Trophoblast cell (in vitro differentiated cells and primary cell): ENCODE measurements around the gene MRPL41.
"Not testable (repeated sequence)": the region's sequence is repeated elsewhere in the genome, so short reads cannot be mapped to it uniquely, and the experiment has no call there.

Source experiments
- DNase-seq, 2 donors: peaks; one replicate each; pipeline ENCODE4 v3.0.0-alpha.2; 2016
- H2AFZ ChIP-seq: 2 replicates; pipeline ENCODE4 v1.6.1; 2013; ENCODE audit warnings: low read length, moderate library complexity, mild to moderate bottlenecking; ENCODE audit not compliant: insufficient read depth, poor library complexity
- H2AK5ac ChIP-seq: 2 replicates; pipeline ENCODE4 v1.6.1; 2013; ENCODE audit warnings: mild to moderate bottlenecking, low read length
- H2BK120ac ChIP-seq: 2 replicates; pipeline ENCODE4 v1.6.1; 2013; ENCODE audit warnings: low read length, mild to moderate bottlenecking, moderate library complexity; ENCODE audit not compliant: insufficient read depth, poor library complexity
- H2BK12ac ChIP-seq: 2 replicates; pipeline ENCODE4 v1.6.1; 2013; ENCODE audit warnings: mild to moderate bottlenecking, low read length, moderate library complexity
- H2BK5ac ChIP-seq: 2 replicates; pipeline ENCODE4 v1.6.1; 2013; ENCODE audit warnings: low read length, low read depth, moderate library complexity, mild to moderate bottlenecking; ENCODE audit not compliant: poor library complexity
- H3K14ac ChIP-seq: 2 replicates; pipeline ENCODE4 v1.6.1; 2013; ENCODE audit warnings: mild to moderate bottlenecking, low read length
- H3K18ac ChIP-seq: 2 replicates; pipeline ENCODE4 v1.6.1; 2013; ENCODE audit warnings: mild to moderate bottlenecking, low read length
- H3K23ac ChIP-seq: 2 replicates; pipeline ENCODE4 v1.6.1; 2013; ENCODE audit warnings: low read length
- H3K27ac ChIP-seq: 2 replicates; pipeline ENCODE4 v1.5.1; 2013; ENCODE audit warnings: low read depth, mild to moderate bottlenecking, inconsistent platforms, low read length, moderate library complexity
- H3K27me3 ChIP-seq: 2 replicates; pipeline ENCODE4 v1.6.1; 2013; ENCODE audit warnings: inconsistent platforms, mild to moderate bottlenecking, low read length, moderate library complexity; ENCODE audit not compliant: insufficient read depth
- H3K36me3 ChIP-seq, 2 experiments: 1 replicate in 1 of 2; 2 replicates in 1 of 2; pipeline ENCODE4 v1.6.1; 2013; ENCODE audit warnings: low read length in 2 of 2, mild to moderate bottlenecking in 2 of 2, moderate library complexity in 1 of 2; ENCODE audit not compliant: insufficient read depth in 2 of 2, control insufficient read depth in 1 of 2
- H3K4ac ChIP-seq: 2 replicates; pipeline ENCODE4 v1.6.1; 2013; ENCODE audit warnings: low read depth, mild to moderate bottlenecking, low read length, moderate library complexity
- H3K4me1 ChIP-seq, 2 experiments: 1 replicate in 1 of 2; 2 replicates in 1 of 2; pipeline ENCODE4 v1.6.1; 2013; ENCODE audit warnings: low read length in 2 of 2, mild to moderate bottlenecking in 2 of 2, moderate library complexity in 1 of 2; ENCODE audit not compliant: insufficient read depth in 2 of 2, control insufficient read depth in 1 of 2
- H3K4me2 ChIP-seq: 2 replicates; pipeline ENCODE4 v1.6.1; 2013; ENCODE audit warnings: inconsistent platforms, mild to moderate bottlenecking, low read length, moderate library complexity
- H3K4me3 ChIP-seq: 2 replicates; pipeline ENCODE4 v1.5.1; 2013; ENCODE audit warnings: mild to moderate bottlenecking, low read depth, low read length, inconsistent platforms
- H3K79me1 ChIP-seq: one replicate; pipeline ENCODE4 v1.6.1; 2013; ENCODE audit warnings: low read length
- H3K79me2 ChIP-seq: 2 replicates; pipeline ENCODE4 v1.6.1; 2013; ENCODE audit warnings: low read length, mild to moderate bottlenecking; ENCODE audit not compliant: control insufficient read depth, insufficient read depth, poor library complexity
- H3K9ac ChIP-seq: 2 replicates; pipeline ENCODE4 v1.6.1; 2013; ENCODE audit warnings: mild to moderate bottlenecking, low read length
- H3K9me3 ChIP-seq: 2 replicates; pipeline ENCODE4 v1.6.1; 2013; ENCODE audit warnings: low read depth, mild to moderate bottlenecking, control low read depth, inconsistent platforms, low read length; ENCODE audit not compliant: insufficient read depth
- H4K12ac ChIP-seq: 2 replicates; pipeline ENCODE4 v1.6.1; 2013; ENCODE audit warnings: low read depth, mild to moderate bottlenecking, low read length, moderate library complexity
- H4K8ac ChIP-seq: 2 replicates; pipeline ENCODE4 v1.6.1; 2013; ENCODE audit warnings: low read depth, mild to moderate bottlenecking, low read length, moderate library complexity
- H4K91ac ChIP-seq: one replicate; pipeline ENCODE4 v1.6.1; 2013; ENCODE audit warnings: low read depth, mild to moderate bottlenecking, low read length, moderate library complexity
- WGBS: extraction: QIAGEN DNeasy Blood & Tissue Kit; methylation state at CpG from one replicate; pipeline ENCODE4 v1.1.7; 2013; ENCODE audit warnings: missing lambda C conversion rate; ENCODE audit not compliant: insufficient read length, insufficient coverage; ENCODE audit errors: extremely low coverage; 5-methylcytosine and 5-hydroxymethylcytosine counted together

MRPL41 gene

GRCh38 chr9:137515338-137515724 lies 36.3 kb upstream of the MRPL41 start:
- H2AFZ ChIP-seq = no peak overlapping the region
- no peak overlapping the region for H3K27ac ChIP-seq
- H3K79me2 ChIP-seq = no peaks in the 10 kb centered on the region
- no peaks in the 10 kb centered on the region for H3K79me1 ChIP-seq
- no peak overlapping the region for H2BK5ac ChIP-seq
- no peaks in the 10 kb centered on the region for H3K4me1 ChIP-seq
- no peak overlapping the region for H4K91ac ChIP-seq
- no CpG with 5 or more reads among the region's 23 CpGs for WGBS
- no peak overlapping the region for H4K12ac ChIP-seq
- no peak overlapping the region for H3K23ac ChIP-seq
- no peak overlapping the region for H4K8ac ChIP-seq
- H3K4me3 ChIP-seq = no peak overlapping the region
- no peak overlapping the region for H3K4ac ChIP-seq
- H3K4me2 ChIP-seq = no peak overlapping the region
- H3K18ac ChIP-seq = no peak overlapping the region
- no peak overlapping the region for H2BK120ac ChIP-seq
- H3K9me3 ChIP-seq = peaks cover 10% of the 10 kb centered on the region
- no peak overlapping the region for H2BK12ac ChIP-seq
- no peak overlapping the region for H3K9ac ChIP-seq
- no peak overlapping the region for H3K14ac ChIP-seq
- H3K27me3 ChIP-seq = no peaks in the 10 kb centered on the region
- H3K36me3 ChIP-seq = no peaks in the 10 kb centered on the region
- no peak overlapping the region for H2AK5ac ChIP-seq
- no peak for DNase-seq

GRCh38 chr9:137516144-137516917 lies 35.3 kb upstream of the MRPL41 start:
- H2AK5ac ChIP-seq = no peak overlapping the region

GRCh38 chr9:137518661-137519459 lies 32.8 kb upstream of the MRPL41 start:
- no CpG with 5 or more reads among the region's 13 CpGs for WGBS

More at GRCh38 chr9:137516144-137516917, 35.3 kb upstream of the MRPL41 start:
- Histone ChIP-seq H3K9ac (no peak overlapping the region), H3K9me3 (peaks cover 8% of the 10 kb centered on the region), H3K14ac (no peak overlapping the region), H2BK12ac (no peak overlapping the region), H3K36me3 (no peaks in the 10 kb centered on the region), H3K27ac (no peak overlapping the region), H4K8ac (no peak overlapping the region), H3K79me1 (no peaks in the 10 kb centered on the region), H3K79me2 (no peaks in the 10 kb centered on the region), H3K4ac (no peak overlapping the region), H3K27me3 (no peaks in the 10 kb centered on the region), H2BK120ac (no peak overlapping the region), H3K4me1 (no peaks in the 10 kb centered on the region), H4K12ac (no peak overlapping the region), H4K91ac (no peak overlapping the region), H3K4me3 (no peak overlapping the region), H3K4me2 (no peak overlapping the region), H3K23ac (no peak overlapping the region), H3K18ac (no peak overlapping the region), H2BK5ac (no peak overlapping the region), H2AFZ (no peak overlapping the region)
- WGBS = no CpG with 5 or more reads among the region's 10 CpGs
- no peak for DNase-seq

GRCh38 chr9:137519553-137519952 lies 32.1 kb upstream of the MRPL41 start:
- Histone ChIP-seq H2AFZ (no peak overlapping the region), H3K9me3 (peaks cover 5% of the 10 kb centered on the region), H3K79me2 (no peaks in the 10 kb centered on the region), H3K79me1 (no peaks in the 10 kb centered on the region), H2BK5ac (no peak overlapping the region), H3K4ac (no peak overlapping the region), H4K91ac (no peak overlapping the region), H2BK12ac (no peak overlapping the region), H3K27me3 (no peaks in the 10 kb centered on the region), H3K36me3 (no peaks in the 10 kb centered on the region), H3K27ac (no peak overlapping the region), H3K14ac (no peak overlapping the region), H2BK120ac (no peak overlapping the region), H3K9ac (no peak overlapping the region), H3K18ac (no peak overlapping the region), H4K8ac (no peak overlapping the region), H3K4me3 (no peak overlapping the region), H3K4me1 (no peaks in the 10 kb centered on the region), H3K23ac (no peak overlapping the region), H4K12ac (no peak overlapping the region), H3K4me2 (no peak overlapping the region), H2AK5ac (no peak overlapping the region)
- WGBS = no CpG with 5 or more reads among the region's 10 CpGs
- DNase-seq = no peak

More at GRCh38 chr9:137518661-137519459, 32.8 kb upstream of the MRPL41 start:
- H3K9ac ChIP-seq, H3K36me3 ChIP-seq, H3K9me3 ChIP-seq, H3K18ac ChIP-seq, H3K27me3 ChIP-seq, H2AK5ac ChIP-seq, H4K12ac ChIP-seq, H2BK5ac ChIP-seq, H3K4me2 ChIP-seq, H2AFZ ChIP-seq, H4K91ac ChIP-seq, H3K79me2 ChIP-seq, H3K4me1 ChIP-seq, H3K27ac ChIP-seq, H4K8ac ChIP-seq, DNase-seq, H3K23ac ChIP-seq, H3K4me3 ChIP-seq, H2BK120ac ChIP-seq, H3K14ac ChIP-seq, H3K79me1 ChIP-seq, H2BK12ac ChIP-seq, H3K4ac ChIP-seq: not testable (repeated sequence)
